HTR-8/SVneo (cell line): ENCODE measurements around the gene SUGCT.

Source experiments
- DNase-seq: peaks from one replicate; pipeline ENCODE4 v3.0.0; 2011; ENCODE audit warnings: low spot score, mixed read lengths; ENCODE audit not compliant: insufficient read length
- FAIRE-seq: peaks from 2 replicates; lab custom pipeline; 2011; peaks lifted over from hg19 to GRCh38; lab: Jason Lieb, UNC

Gene SUGCT

GRCh38 chr7:40775877-40776276 lies 641.1 kb downstream of the SUGCT start:
- DNase-seq (no peak), FAIRE-seq (no peak)

- FAIRE-seq (no peak), DNase-seq (no peak)
These were observed 643.0 kb downstream of the SUGCT start for GRCh38 chr7:40777730-40778312.

- DNase-seq (no peak), FAIRE-seq (no peak)
These were observed 645.7 kb downstream of the SUGCT start for GRCh38 chr7:40780460-40780859.

GRCh38 chr7:40782836-40783235 lies 648.0 kb downstream of the SUGCT start:
- no peak for DNase-seq
- FAIRE-seq: no peak

- no peak for DNase-seq
- no peak for FAIRE-seq
These were observed 649.4 kb downstream of the SUGCT start for GRCh38 chr7:40784176-40784575.

- DNase-seq: no peak
- FAIRE-seq: no peak
These were observed 652.1 kb downstream of the SUGCT start for GRCh38 chr7:40786909-40787308.

- no peak for FAIRE-seq
- no peak for DNase-seq
These were observed 658.3 kb downstream of the SUGCT start for GRCh38 chr7:40793132-40793531.

- DNase-seq: no peak
- FAIRE-seq: no peak
These were observed 660.8 kb downstream of the SUGCT start for GRCh38 chr7:40795607-40796006.

- no peak for FAIRE-seq
These were observed 661.9 kb downstream of the SUGCT start for GRCh38 chr7:40796723-40797122.

GRCh38 chr7:40798613-40799012 lies 663.8 kb downstream of the SUGCT start:
- DNase-seq: no peak
- FAIRE-seq: no peak

More at GRCh38 chr7:40796723-40797122, 661.9 kb downstream of the SUGCT start:
- DNase-seq: no peak

- DNase-seq (no peak), FAIRE-seq (no peak)
These were observed 664.9 kb downstream of the SUGCT start for GRCh38 chr7:40799493-40800403.

GRCh38 chr7:40800771-40801170 lies 666.0 kb downstream of the SUGCT start:
- DNase-seq (no peak), FAIRE-seq (no peak)

- no peak for DNase-seq
- FAIRE-seq: no peak
These were observed 667.7 kb downstream of the SUGCT start for GRCh38 chr7:40802497-40802896.

- FAIRE-seq: no peak
- no peak for DNase-seq
These were observed 669.8 kb downstream of the SUGCT start for GRCh38 chr7:40804477-40805215.

GRCh38 chr7:40805361-40805760 lies 670.6 kb downstream of the SUGCT start:
- FAIRE-seq: no peak
- no peak for DNase-seq

GRCh38 chr7:40808378-40808942 lies 673.7 kb downstream of the SUGCT start:
- no peak for FAIRE-seq
- no peak for DNase-seq

- DNase-seq: no peak
- no peak for FAIRE-seq
These were observed 675.5 kb downstream of the SUGCT start for GRCh38 chr7:40810274-40810673.

- FAIRE-seq (no peak), DNase-seq (no peak)
These were observed 676.9 kb downstream of the SUGCT start for GRCh38 chr7:40811666-40812065.

GRCh38 chr7:40815022-40815421 lies 680.2 kb downstream of the SUGCT start:
- FAIRE-seq: no peak
- no peak for DNase-seq

GRCh38 chr7:40815512-40815911 lies 680.7 kb downstream of the SUGCT start:
- no peak for DNase-seq
- FAIRE-seq: no peak

- no peak for DNase-seq
- FAIRE-seq: no peak
These were observed 688.1 kb downstream of the SUGCT start for GRCh38 chr7:40822861-40823260.
